MM.1S (cell line): Measurements from ENCODE around the gene ZNF768.

Source experiments
- DNase-seq: peaks from one replicate; pipeline ENCODE4 v3.0.0-alpha.2; 2015
- H2AFZ ChIP-seq: fragments of 300-600 bp; sonication (generic); 2 replicates; pipeline ENCODE4 v1.6.0; 2016; ENCODE audit warnings: antibody characterized with exemption, low read length
- H3F3A ChIP-seq: fragments of 300-600 bp; sonication (generic); 2 replicates; pipeline ENCODE4 v1.6.1; 2016; ENCODE audit warnings: mild to moderate bottlenecking, antibody characterized with exemption, low read length, moderate library complexity, mixed read lengths; ENCODE audit not compliant: insufficient read depth
- H3K27ac ChIP-seq: fragments of 300-600 bp; sonication (generic); 2 replicates; pipeline ENCODE4 v1.5.1; 2016; ENCODE audit warnings: mild to moderate bottlenecking, low read length
- H3K27me3 ChIP-seq: fragments of 300-600 bp; sonication (generic); replicated peaks from 2 replicates; pipeline ENCODE4 v1.6.0; 2016; ENCODE audit warnings: low read length; ENCODE audit not compliant: insufficient read depth
- H3K36me3 ChIP-seq: fragments of 300-600 bp; sonication (generic); replicated peaks from 2 replicates; pipeline ENCODE4 v1.6.1; 2016; ENCODE audit warnings: mild to moderate bottlenecking, low read length, mixed read lengths; ENCODE audit not compliant: insufficient read depth
- H3K4me1 ChIP-seq: fragments of 300-600 bp; sonication (generic); 2 replicates; pipeline ENCODE4 v1.6.1; 2016; ENCODE audit warnings: low read length, mixed read lengths
- H3K4me2 ChIP-seq: fragments of 300-600 bp; sonication (generic); 2 replicates; pipeline ENCODE4 v1.6.0; 2016; ENCODE audit warnings: low read depth, low read length
- H3K4me3 ChIP-seq: fragments of 300-600 bp; sonication (generic); 2 replicates; pipeline ENCODE4 v1.5.1; 2016; ENCODE audit warnings: low read length, mixed read lengths
- H3K79me2 ChIP-seq: fragments of 300-600 bp; sonication (generic); 2 replicates; pipeline ENCODE4 v1.6.1; 2016; ENCODE audit warnings: mixed run types, low read length, mixed read lengths
- H3K9ac ChIP-seq: fragments of 300-600 bp; sonication (generic); 2 replicates; pipeline ENCODE4 v1.6.1; 2016; ENCODE audit warnings: low read length, mixed read lengths
- H3K9me2 ChIP-seq: fragments of 300-600 bp; sonication (generic); replicated peaks from 2 replicates; pipeline ENCODE4 v1.6.1; 2016; ENCODE audit warnings: mild to moderate bottlenecking, low read length, mixed read lengths; ENCODE audit not compliant: insufficient read depth
- H3K9me3 ChIP-seq: fragments of 300-600 bp; sonication (generic); replicated peaks from 2 replicates; pipeline ENCODE4 v1.6.1; 2016; ENCODE audit warnings: mild to moderate bottlenecking, low read length, mixed read lengths; ENCODE audit not compliant: insufficient read depth
- H4K20me1 ChIP-seq: fragments of 300-600 bp; sonication (generic); 2 replicates; pipeline ENCODE4 v1.6.1; 2016; ENCODE audit warnings: mild to moderate bottlenecking, low read length, moderate library complexity, mixed read lengths; ENCODE audit not compliant: insufficient read depth
- EZH2 ChIP-seq: fragments of 300-600 bp; sonication (generic); optimal IDR thresholded peaks from 2 replicates; pipeline ENCODE3; 2017; ENCODE audit warnings: low read depth, mild to moderate bottlenecking, antibody characterized with exemption, low read length, mixed read lengths
- EZH2phosphoT487 ChIP-seq: fragments of 300-600 bp; sonication (generic); IDR thresholded peaks from 2 replicates; pipeline ENCODE4 v1.6.1; 2018; ENCODE audit warnings: antibody characterized with exemption, low read length
- TF ChIP-seq, protein P1 (sequence below): fragments of 300-600 bp; sonication (generic); IDR thresholded peaks from 2 replicates; pipeline ENCODE4 v1.5.1; 2016; ENCODE audit warnings: antibody characterized with exemption, low read length, mixed read lengths

Gene ZNF768

DNA sequence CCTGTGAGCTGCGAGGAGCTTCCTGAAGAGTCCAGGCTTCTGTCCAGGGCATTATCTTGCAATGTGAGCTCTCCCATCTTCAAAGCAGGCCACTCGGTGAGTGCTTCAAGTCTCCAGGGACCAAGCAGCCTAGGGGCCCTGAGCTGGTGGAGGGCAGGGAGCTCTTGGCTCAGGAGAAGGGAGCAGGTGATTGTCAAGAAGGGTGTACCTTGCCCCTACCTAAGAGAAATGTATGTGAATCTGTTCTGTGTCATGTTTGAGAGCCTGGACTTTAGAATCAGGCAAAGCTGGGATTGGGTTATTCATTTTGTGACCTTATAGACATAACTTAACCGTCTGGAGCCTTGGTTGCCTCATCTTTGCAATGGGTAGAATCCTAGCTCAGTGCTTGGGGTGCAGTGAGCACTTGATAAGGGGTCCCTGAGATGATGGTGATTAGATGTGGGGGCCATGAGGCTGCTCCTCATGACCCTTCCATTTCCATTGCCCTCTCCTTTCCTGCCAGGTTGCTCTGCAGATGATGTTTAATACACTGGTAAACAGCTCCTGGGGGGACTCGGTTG, 15.9 kb downstream of the ZNF768 start:
- Histone ChIP-seq H3K9ac (no peak overlapping the region), H3K27me3 (no peaks in the 10 kb centered on the region), H3K36me3 (no peaks in the 10 kb centered on the region), H3K4me3 (no peak overlapping the region), H3K4me2 (no peak overlapping the region), H3K27ac (no peak overlapping the region), H2AFZ (no peak overlapping the region), H3K79me2 (no peaks in the 10 kb centered on the region), H3K9me2 (no peaks in the 10 kb centered on the region), H4K20me1 (no peaks in the 10 kb centered on the region), H3K9me3 (no peaks in the 10 kb centered on the region), H3F3A (no peaks in the 10 kb centered on the region), H3K4me1 (no peaks in the 10 kb centered on the region)
- TF ChIP-seq EZH2phosphoT487, result no peak
- no peak for TF ChIP-seq EZH2
- TF ChIP-seq, protein P1, sequence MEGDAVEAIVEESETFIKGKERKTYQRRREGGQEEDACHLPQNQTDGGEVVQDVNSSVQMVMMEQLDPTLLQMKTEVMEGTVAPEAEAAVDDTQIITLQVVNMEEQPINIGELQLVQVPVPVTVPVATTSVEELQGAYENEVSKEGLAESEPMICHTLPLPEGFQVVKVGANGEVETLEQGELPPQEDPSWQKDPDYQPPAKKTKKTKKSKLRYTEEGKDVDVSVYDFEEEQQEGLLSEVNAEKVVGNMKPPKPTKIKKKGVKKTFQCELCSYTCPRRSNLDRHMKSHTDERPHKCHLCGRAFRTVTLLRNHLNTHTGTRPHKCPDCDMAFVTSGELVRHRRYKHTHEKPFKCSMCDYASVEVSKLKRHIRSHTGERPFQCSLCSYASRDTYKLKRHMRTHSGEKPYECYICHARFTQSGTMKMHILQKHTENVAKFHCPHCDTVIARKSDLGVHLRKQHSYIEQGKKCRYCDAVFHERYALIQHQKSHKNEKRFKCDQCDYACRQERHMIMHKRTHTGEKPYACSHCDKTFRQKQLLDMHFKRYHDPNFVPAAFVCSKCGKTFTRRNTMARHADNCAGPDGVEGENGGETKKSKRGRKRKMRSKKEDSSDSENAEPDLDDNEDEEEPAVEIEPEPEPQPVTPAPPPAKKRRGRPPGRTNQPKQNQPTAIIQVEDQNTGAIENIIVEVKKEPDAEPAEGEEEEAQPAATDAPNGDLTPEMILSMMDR, result no peak
- no peak for DNase-seq

DNA sequence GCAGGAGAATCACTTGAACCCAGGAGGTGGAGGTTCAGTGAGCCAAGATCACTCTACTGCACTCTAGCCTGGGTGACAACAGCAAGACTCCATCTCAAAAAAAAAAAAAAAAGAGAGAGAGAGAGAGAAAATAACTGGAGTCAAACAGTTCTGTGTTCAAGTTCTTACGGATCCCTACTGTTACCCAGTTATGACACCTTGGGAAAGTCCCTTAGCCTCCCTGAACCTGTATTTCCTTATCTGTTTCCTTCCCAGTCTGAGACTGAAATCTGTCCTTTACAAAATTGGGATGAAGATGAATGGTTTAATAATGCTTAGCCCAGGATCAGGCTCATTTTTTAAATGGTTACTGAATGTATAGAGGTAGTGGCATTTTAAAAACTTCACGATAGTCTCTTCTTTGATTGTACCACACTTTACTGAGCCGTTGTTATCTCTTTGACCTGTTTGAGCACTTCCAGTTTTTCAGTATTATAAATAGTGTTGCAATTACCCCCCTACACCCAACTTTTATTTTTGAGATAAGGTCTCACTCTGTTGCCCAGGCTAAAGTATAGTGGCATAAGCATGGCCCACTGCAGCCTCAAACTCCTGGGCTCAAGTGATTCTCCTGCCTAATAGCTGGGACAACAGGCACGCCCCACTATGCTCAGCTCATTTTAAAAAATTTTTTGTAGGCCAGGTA, 17.1 kb downstream of the ZNF768 start:
- TF ChIP-seq EZH2 (no peak), EZH2phosphoT487 (no peak)
- TF ChIP-seq, protein P1, result no peak
- no peaks in the 10 kb centered on the region for H3K79me2 ChIP-seq
- H3K9me2 ChIP-seq, result no peaks in the 10 kb centered on the region
- H3F3A ChIP-seq, result no peaks in the 10 kb centered on the region
- DNase-seq, result no peak
- no peak overlapping the region for H3K4me2 ChIP-seq
- H2AFZ ChIP-seq, result no peak overlapping the region
- H4K20me1 ChIP-seq, result no peaks in the 10 kb centered on the region
- no peaks in the 10 kb centered on the region for H3K36me3 ChIP-seq
- no peaks in the 10 kb centered on the region for H3K27me3 ChIP-seq
- H3K4me3 ChIP-seq, result no peak overlapping the region
- no peaks in the 10 kb centered on the region for H3K9me3 ChIP-seq
- no peak overlapping the region for H3K27ac ChIP-seq
- no peak overlapping the region for H3K9ac ChIP-seq
- H3K4me1 ChIP-seq, result no peaks in the 10 kb centered on the region

- Histone ChIP-seq H3K9ac (no peak overlapping the region), H3K9me3 (no peaks in the 10 kb centered on the region), H3K27me3 (no peaks in the 10 kb centered on the region), H4K20me1 (no peaks in the 10 kb centered on the region), H3K79me2 (no peaks in the 10 kb centered on the region), H3K27ac (no peak overlapping the region), H3K9me2 (no peaks in the 10 kb centered on the region), H3K4me3 (no peak overlapping the region), H3K4me1 (no peaks in the 10 kb centered on the region), H3F3A (no peaks in the 10 kb centered on the region), H3K4me2 (no peak overlapping the region), H2AFZ (no peak overlapping the region), H3K36me3 (no peaks in the 10 kb centered on the region)
- no peak for DNase-seq
- TF ChIP-seq, protein P1, result no peak
- TF ChIP-seq EZH2phosphoT487, result no peak
- TF ChIP-seq EZH2, result no peak
These were observed 22.7 kb downstream of the ZNF768 start for GRCh38 chr16:30503403-30504296.
